ENCODE data around the gene PSMB2.
"Not testable (repeated sequence)": the region's sequence is repeated elsewhere in the genome, so short reads cannot be mapped to it uniquely, and the experiment has no call there.

Gene PSMB2

DNA sequence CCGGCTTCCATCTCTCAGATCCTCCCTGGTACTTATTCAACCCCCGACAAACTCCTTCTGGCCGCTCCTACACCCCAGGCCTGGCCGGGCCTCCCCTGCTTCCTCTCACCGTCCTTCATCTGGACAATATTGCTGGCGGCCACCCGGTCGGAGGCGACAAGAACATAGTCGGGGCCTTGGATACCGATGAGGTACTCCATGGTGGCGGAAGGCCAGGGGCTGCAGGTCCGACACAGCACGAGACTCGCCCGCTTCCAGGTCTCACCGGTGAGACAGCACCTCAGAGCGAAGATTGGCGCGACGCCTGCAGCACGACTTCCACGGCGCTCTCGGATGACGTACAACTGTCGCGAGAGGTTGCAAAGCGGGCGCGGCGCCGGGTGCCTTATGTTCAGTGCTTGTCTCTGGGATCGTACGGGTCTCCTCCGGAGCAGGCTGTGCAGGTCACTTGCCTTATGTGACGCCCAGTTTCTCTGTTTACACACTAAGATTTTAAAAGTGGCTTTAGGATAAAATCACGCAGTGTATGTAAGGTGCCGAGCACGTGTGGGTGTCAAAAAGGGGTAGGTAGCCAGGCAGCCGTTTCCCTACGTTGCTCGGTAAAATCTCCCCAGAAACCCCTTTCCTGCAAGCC, at the start of gene PSMB2:
TSS of gene PSMB2 (minus strand) at position 294 of the 634 bp plus-strand sequence. CDS start at position 200, 94 bp downstream.
- DNase-seq, result peak; percentile 95

DNA sequence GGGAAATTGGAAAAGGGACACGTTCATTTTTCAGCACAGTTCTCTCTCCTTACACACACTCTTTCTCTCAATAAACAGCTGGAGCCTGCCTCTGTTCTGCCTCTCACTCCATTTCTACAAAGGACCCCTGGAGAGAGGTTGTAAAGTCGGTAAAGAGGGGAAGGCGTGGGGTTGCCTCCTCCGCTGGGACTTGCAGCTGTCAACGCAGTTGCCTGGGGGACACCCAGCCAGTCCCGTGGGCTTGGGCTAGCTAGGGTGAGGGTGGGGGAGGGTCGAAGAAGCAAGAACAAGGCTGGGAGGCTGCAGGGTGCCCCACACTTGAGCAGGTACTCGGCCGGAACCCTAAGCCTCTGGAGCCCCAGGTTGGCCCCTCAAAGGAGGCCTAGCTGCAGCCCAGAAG, 49.8 kb upstream of the PSMB2 start:
- DNase-seq, result no peak

DNA sequence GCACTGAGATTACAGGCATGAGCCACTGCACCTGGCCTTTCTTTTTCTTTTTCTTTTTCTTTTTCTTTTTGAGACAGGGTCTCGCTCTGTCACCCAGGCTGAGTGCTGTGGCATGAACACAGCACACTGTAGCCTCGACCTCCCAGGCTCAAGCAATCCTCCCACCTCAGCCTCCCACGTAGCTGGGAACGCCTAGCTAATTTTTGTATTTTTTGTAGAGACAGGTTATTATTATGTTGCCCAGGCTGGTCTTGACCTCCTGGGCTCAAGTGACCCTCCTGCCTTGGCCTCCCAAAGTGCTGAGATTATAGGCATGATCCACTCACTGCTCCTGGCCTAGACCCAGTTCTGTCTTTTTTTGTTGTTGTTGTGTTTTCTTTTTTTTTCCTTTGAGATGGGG, 48.8 kb upstream of the PSMB2 start:
- not testable (repeated sequence) for DNase-seq

DNA sequence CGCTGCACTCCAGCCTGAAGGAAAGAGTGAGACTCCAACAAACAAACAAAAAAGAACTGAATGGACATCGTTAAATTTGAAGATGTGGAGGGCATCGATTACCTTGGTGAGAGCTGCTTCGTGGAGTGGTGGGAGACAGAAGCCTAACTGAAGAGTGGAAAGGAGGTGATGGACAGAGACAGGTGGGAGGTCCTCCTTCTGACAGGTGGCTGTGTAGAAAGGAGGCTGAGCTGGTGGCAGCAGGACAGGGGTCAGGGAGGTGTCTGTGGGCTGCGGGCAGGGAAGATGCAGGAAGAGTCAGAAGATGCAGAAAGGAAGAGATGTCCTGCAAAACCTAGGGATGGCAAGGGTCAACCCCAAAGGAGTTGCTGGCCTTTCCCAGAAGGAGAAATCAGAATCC, 46.8 kb upstream of the PSMB2 start:
- no peak for DNase-seq

DNA sequence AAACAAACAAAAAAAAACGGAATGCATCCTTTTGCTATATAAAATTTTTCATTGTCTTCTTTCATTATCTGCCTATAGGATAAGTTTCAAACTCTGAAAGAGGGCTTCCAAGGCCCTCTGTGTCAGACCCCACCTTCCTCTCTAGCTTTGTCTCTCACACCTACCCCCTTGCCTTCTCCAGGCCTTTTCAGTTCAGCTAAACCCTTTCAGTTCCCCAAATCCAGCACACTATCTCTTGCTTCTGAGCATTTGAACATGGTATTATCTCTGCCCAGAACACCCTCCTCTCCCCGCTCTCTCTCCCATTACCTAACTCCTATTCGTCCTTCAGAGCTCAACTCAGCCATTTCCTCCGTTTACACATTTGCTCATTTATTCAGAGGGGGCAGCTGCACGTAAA, 41.7 kb upstream of the PSMB2 start:
- no peak for DNase-seq

DNA sequence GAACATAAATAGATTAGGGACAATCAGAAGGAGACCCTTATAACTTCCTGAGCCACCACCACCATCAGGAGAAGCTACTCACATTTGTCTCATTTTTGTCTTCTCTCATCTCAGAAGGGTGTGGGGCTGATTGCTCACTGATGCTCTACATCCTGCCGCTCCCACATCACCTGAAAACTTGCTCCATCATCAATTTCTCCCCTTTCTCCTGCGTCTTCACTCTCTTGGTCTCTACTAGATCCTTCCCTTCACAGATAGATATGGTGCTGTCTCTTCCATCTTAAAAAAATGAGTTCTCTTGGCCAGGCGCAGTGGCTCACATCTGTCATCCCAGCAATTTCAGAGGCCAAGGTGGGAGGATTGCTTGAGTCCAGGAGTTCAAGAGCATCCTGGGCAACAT, 38.9 kb upstream of the PSMB2 start:
- DNase-seq, result no peak

DNA sequence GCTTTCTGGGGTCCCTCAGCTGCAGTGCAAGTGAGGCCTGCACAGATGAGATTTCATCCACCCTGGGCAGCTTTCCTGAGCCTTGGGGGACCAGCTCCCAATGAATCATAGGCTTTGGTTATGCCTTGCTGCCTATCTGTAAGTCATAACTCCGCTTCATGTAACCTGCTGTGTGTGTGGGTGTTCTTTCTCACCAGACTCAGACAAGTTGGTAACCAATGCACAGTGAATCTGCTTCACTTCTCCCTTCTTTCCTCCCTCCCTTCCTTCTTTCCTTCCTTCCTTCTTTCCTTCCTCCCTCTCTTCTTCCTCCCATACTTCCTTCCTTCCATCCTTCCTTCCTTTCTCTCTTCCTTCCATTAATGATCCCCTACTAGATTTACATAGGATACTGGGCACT, 34.4 kb upstream of the PSMB2 start:
- DNase-seq, result no peak

DNA sequence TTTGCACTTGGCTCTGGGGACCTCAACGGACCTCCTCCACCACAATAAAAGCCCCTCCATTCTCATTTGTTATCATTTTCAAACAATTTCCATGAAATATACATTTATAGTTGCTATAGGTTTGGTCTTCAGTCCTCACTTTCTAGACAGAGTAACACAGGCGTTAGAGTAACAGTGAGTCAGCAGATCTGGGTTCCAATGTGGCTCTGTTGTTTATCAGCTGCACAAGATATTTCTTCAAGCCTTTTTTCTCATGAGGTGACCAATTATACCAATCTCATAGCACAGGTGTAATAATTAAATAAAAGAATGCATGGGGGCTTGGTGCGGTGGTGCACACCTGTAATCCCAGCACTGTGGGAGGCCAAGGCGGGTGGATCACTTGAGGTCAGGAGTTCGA, 32.8 kb upstream of the PSMB2 start:
- no peak for DNase-seq

DNA sequence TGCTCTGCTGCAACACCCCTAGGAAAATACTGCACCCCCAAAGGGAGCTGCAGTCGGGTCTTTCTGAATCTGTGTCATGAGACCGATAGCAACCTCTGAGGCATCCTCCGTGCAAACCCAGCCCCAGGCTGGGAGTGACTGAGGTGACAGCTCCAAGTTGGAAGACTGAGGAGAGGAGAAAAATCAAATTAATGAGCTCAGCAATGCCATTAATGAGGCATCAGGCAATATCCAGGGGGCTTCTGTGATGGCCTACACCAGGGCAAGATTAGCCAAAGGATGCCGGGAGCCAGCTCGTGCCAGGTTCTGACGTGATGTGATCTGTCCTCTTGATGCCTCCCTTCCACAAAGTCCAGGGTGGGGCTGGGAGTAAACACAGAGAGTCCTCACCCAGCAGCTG, 30.8 kb upstream of the PSMB2 start:
- no peak for DNase-seq

DNA sequence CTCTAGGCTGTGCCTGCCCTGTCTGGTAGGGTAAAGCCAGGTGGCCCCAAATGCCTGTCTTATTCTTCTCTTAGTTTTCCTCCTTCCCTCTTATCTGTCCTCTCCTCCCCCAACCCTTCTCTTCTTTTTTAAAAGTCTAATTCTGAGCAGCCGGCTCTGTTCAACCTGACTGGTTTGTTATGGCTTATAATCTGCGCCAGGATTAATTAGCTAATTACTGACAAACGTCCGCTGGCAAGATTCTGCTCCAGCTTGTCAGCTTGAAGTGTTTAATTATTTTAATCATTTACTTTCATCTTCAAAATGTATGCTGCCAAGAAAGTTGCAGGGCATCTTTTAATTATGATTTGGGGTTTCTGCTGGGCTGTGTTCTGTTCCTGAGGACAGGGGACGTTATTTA, 27.2 kb upstream of the PSMB2 start:
- DNase-seq, result no peak

DNA sequence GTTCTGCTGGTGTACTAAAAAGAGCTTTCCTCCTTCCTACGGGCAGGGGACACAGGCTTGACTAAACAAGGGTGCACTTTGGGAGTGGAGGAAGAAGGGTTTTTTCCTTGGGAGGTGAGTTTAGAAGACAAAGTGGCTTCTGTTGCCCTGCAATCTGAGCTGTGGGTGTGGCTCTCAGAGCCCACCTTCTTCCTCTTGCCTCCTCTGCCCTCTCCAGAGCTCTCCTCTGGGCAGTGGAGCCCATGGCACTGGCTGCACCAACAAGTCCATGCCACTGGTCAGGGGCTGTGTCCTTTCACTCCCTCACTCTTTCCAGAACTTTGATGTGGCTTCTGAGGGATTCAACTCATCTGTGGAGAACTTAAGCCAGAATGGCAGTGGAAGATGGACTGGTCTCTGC, 25.6 kb upstream of the PSMB2 start:
- DNase-seq, result no peak

DNA sequence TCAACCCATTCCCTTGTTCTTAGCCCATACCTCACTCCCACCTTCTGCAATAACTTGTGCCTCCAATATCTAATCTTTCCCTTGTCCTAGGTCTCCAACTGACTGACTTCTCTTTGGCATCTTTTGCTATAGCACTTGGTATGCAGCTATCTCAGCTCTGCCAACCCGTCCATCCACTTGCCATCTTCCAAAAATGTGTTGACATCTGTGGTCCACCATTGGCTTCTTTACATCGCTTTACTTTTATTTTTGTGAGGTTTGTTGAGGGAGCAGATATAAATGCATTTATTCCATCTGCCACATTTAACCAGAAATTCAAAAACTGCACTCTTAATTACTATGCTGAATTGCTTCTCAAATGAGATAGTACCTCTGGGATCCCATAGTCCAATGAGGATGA, 24.9 kb upstream of the PSMB2 start:
- no peak for DNase-seq

DNA sequence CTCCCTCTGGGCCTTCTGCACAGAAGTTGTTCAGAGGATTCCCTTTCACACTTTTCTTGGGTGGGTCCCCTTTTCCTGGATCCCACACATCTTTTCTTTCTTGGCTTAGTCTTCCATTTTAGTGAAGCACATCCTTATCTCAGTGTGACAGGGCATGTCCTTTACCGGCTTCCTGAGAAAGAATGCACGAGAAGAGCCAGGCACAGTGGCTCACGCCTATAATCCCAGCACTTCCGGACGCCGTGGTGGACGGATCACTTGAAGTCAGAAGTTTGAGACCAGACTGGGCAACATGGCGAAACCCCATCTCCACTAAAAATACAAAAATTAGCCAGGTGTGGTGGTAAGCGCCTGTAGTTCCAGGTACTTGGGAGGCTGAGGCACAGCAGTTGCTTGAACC, 22.1 kb upstream of the PSMB2 start:
- no peak for DNase-seq

DNA sequence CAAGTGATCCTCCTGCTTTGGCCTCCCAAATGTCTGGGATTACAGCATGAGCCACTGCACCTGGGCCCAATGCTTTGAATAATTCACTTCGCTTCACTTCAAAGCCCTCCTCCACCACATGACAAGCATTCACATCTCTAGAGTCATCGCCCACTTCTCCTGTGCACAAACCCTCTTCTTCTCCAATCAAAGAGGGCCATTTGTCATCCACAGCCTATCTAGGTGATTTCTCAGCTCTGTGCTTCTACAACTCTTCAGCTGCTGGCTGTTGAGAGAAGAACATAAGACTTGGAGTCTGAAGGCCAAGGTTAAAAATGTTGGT, 20.1 kb upstream of the PSMB2 start:
- no peak for DNase-seq

DNA sequence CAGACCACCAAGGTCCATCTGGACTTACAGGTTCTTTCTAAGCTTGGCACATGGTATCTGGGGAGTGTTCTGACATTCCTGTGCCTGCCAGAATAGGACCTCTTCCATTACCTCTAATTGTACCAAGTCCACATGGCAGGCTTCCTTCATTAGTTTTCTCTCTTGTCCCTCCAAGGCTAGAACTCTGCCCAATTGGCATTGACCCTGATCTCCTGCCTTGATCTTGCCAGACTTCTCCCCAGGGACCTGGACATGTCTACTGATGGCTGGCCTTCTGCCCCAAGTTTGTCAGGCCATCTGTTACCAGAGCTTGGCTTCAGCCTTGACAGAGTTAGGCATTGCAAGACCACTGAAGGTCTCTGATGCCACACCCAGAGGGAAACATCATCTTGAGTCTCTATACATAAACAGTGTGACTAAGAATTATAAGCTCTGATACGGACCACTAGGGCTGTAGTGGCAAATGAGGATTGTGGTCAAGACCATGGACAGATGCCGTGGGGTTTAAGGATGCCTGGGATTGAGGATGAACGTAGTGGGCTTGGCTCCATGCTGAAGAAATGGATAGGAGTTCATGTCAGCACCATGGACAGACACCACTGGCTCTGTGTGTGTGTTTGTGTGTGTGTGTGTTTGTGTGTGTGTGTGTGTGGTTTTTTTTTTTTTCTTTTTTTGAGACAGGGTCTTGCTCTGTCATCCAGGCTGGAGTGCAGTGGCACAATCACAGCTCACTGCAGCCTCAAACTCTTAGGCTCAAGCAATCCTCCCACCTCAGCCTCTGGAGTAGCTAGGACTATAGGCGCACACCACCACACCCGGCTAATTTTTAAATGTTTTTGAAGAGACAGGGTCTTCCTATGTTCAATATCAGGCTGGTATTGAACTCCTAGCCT, 19.5 kb upstream of the PSMB2 start:
- DNase-seq, result peak; percentile 29

DNA sequence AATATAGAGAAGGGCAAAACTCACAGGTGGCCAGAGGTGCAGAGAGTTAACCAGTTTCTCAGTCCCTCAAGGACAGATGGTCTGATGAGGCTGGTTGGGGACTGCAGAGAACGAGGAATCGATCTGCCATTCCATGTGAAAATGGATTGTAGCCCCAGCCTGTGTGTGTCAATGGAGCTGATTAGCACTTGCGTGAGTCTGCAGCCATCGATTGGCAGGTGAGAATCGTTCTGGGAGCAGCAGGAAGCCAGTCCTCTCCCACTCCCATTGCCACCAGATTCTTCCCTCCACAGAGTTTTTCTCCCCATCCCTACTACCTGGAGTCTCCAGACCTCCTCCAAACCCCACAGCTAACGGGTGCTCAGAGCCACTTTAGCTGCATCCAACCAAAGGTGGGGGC, 18.3 kb upstream of the PSMB2 start:
- DNase-seq, result no peak

DNA sequence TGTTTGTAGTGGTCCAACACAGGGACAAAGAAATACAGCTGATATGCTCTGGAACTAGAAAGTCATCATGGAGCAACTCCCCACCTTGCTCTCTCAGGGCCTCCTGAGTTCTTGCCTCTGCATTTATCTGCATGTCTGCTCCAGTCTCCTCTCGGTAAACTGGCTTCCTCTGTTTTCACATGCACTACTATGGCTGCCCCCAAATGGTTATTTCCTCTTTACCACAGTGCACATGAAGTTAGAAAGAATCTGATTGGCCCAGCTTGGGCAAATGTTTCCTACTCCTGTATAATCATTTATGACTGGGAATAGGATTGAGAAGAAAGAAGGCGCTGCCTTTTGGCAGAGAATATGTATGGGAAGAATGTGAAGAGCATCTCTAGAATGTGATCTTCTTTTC, 16.5 kb upstream of the PSMB2 start:
- DNase-seq, result no peak

DNA sequence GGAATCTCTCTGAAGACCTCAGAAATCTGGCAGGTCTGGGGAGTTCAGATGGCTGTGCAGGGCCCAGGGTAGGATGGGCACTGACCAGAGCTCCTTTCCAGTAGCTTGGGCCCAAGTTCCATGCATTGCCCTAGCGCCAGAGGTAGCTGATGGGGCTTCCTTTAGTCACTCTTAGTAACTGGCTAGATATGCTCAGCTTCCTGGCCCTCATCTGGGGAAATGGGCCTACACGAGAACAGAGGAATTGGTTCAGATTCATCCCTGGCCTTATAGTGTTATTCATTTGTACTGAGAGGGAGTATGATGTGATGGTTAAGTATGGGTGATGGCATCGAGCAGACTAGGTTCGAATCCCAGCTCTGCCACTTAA, 15.5 kb upstream of the PSMB2 start:
- no peak for DNase-seq

DNA sequence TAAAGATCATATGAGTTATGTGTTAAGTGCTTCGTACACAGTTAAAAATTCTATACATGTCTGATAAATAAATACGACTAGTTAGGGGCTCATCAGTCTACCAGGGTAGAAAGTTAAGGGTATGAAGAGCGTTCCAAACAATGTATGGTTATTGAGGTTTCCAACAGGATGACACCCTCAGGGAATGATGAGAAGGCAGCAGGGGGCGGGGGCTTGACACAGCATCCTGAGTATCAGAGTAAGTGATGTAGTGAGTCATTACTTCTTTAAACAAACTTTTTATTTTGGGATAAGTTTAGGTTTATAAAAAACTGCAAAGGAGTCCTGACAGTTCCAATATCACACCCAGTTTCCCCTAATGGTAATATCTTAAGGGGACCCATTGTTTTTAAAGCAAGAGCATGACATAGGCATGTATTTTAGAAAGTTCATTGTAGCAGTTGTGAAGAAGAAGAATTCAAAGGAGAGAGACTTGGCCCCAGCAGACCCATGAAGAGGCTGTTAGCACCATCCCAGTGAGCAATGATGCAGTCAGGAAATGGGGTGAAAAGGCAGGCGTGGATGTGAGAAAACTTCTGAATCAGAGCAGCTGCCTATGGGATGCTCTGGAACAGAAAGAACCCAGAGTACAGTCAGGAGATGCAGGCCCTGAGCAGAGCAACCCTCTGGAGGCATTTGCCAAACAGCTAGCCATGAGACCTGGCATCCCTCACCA, 15.0 kb upstream of the PSMB2 start:
- peak; percentile 63 for DNase-seq

DNA sequence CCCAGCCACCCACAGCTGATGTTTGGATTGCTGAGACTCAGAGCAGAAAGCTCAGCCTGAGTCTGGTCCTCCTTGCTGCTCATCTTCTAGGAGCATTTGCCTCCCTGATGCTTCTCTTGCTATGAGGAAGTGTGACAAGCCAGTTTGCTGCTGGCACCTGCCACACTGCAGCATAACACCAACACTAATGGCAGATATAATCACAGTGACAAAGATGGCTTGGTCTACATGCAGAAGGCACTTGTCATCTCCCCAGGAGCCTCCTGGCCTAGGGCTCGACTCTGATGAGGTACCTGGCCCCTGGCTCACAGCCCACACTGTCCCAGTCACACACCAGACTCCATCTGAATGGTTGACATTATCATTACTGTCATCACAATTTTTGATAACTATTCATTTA, 13.9 kb upstream of the PSMB2 start:
- no peak for DNase-seq

DNA sequence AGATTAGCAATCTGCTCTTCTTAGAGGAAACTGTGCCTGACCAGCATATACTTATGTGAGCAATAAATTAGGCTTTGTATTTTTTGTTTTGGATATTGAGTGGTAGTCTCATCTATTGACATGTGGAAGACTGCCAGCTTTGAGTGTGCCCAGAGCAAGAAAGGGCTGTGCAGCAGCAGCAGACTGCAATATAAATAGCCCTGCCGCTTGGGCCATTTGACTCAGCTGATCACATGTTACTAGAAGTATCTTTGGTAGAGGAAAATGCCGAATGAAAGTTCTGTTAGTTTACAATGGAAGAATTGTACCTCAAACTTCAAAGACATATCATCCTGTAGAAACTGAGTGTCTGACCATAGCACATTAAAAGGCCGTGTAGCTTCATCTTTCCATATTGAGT, 9.1 kb upstream of the PSMB2 start:
- no peak for DNase-seq

DNA sequence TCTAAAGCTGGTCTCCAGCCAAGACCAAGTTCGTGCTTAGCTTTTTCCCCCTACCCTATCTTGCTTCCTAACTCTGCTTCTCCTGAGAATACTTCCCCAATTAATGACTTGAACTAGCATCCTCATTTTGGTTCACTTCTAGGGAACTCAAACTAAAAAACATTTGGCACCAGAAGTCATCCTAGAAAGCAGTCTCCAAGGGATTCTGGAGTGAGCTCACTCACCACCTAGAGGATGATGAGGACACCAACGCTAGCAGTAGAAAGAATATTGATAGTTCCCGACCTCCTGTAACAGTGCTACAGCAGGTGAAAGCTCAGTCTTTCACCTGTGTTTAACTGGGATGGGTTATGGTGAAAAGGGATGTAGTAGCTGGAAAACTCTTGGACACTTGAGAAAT, 4.7 kb upstream of the PSMB2 start:
- no peak for DNase-seq

DNA sequence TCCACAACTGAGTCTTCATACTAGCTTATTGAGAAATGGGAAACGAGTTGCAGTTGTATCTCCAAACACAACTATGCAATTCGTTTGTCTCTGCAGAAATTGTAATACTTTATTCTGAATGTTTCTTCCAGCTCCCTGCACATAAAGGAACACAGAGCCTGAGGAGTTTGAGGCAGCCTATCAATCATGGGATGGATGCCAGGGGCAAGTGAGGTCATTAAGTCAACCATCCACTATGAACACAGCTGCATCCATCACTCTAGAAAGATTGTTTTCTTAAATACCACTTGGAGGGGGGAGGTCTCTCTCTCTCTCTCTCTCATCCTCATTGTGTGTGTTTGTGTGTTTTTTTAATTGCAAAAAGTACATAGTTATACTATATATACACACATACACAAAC, 2.9 kb upstream of the PSMB2 start:
- DNase-seq, result no peak

DNA sequence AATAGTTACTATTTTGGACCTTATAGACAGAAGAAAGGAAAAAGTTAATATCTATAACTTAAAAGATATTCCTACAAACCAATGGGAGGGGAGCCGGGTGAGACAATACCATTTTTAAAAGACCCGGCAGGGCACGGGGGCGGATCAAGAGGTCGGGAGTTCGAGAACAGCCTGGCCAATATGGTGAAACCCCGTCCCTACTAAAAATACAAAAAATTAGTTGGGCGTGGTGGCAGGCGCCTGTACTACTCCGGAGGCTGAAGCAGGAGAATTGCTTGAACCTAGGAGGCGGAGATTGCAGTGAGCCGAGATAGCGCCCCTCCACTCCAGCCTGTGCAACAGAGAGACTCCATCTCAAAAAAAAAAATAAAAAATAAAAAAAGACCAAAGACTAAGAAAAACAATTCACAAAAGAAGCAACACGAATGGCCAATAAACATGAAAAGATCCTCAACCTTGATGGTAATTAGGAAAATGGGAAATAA, 1.2 kb upstream of the PSMB2 start:
- DNase-seq, result no peak
